Activated CD8-positive, alpha-beta T cell treated with anti-CD3 and anti-CD28 coated beads for 36 hours (primary cell): Measurements from ENCODE around the gene WDR59. TPM values are rescaled to one million over a fixed set of nuclear protein-coding genes. Genes with fewer than 3 reads are reported as not detected.

Source experiments
- ATAC-seq: fragments of 200-7000 bp; cut with Tn5 transposase; one replicate; pipeline ENCODE4 v1.10.0; 2021; ENCODE audit warnings: mild to moderate bottlenecking, moderate library complexity
- CTCF ChIA-PET: fragments of 350-600 bp; sonication (Branson Sonifier 250); formaldehyde crosslinking; loops from one replicate; lab custom pipeline; 2021; ENCODE audit warnings: antibody characterized with exemption; lab: Charles Lee
- POLR2A ChIA-PET: fragments of 350-600 bp; sonication (Branson Sonifier 250); formaldehyde crosslinking; loops from one replicate; lab custom pipeline; 2021; ENCODE audit warnings: antibody characterized with exemption; lab: Charles Lee
- DNase-seq: peaks from one replicate; pipeline ENCODE4 v3.0.0-alpha.2; 2020
- H3K27ac Mint-ChIP-seq: one replicate; pipeline ENCODE4 v1.8.0; 2021; ENCODE audit warnings: mild to moderate bottlenecking, mixed read lengths
- H3K27me3 Mint-ChIP-seq: one replicate; pipeline ENCODE4 v1.8.0; 2021; ENCODE audit warnings: mixed read lengths
- H3K36me3 Mint-ChIP-seq: one replicate; pipeline ENCODE4 v1.8.0; 2021; ENCODE audit warnings: low read depth, mixed read lengths
- H3K4me1 Mint-ChIP-seq: one replicate; pipeline ENCODE4 v1.8.0; 2021; ENCODE audit warnings: low read depth, mixed read lengths
- H3K4me3 Mint-ChIP-seq: one replicate; pipeline ENCODE4 v1.8.0; 2021; ENCODE audit warnings: mild to moderate bottlenecking, moderate library complexity, mixed read lengths
- H3K9me3 Mint-ChIP-seq: one replicate; pipeline ENCODE4 v1.8.0; 2021; ENCODE audit warnings: mixed read lengths
- CTCF ChIP-seq: fragments of 200-600 bp; IDR thresholded peaks from one replicate; pipeline ENCODE4 v1.8.0; 2022; ENCODE audit warnings: antibody characterized with exemption, mild to moderate bottlenecking
- intact Hi-C: fragments of 100-400 bp; cut with micrococcal nuclease; formaldehyde crosslinking; loops from one replicate; pipeline ENCODE4 v1.10.0; 2022
- total RNA-seq, 2 experiments: library from RNA; stranded (reverse); gene quantifications; one replicate each; pipeline ENCODE4 v1.2.3, GENCODE V29; 2021

The WDR59 gene
- total RNA-seq, 2 experiments from 2014 or later: 59.1 to 68.1 TPM

- peaks cover 24% of the 10 kb centered on the region for H3K4me1 Mint-ChIP-seq
- ATAC-seq (no peak), DNase-seq (no peak)
- ChIA-PET POLR2A (no interaction called here), CTCF (no interaction called here)
- H3K4me3 Mint-ChIP-seq: no peak overlapping the region
- intact Hi-C loops: no loop called here
- peaks cover 20% of the 10 kb centered on the region for H3K36me3 Mint-ChIP-seq
- no peak for TF ChIP-seq CTCF
- peak overlapping the region; percentile 3 for H3K27ac Mint-ChIP-seq
- no peaks in the 10 kb centered on the region for H3K27me3 Mint-ChIP-seq
- peaks cover 12% of the 10 kb centered on the region for H3K9me3 Mint-ChIP-seq
These were observed 39.3 kb upstream of the WDR59 start for GRCh38 chr16:75024182-75024581.

- H3K4me1 Mint-ChIP-seq: peaks cover 29% of the 10 kb centered on the region
- no peak overlapping the region for H3K4me3 Mint-ChIP-seq
- ChIA-PET POLR2A (interaction anchor here (0.8 to 1.5 kb wide), 2 partner anchors 11 to 12 kb away, joined by 4 read pairs; no protein-coding TSS in a partner anchor), CTCF (interaction anchor here (0.8 to 1.0 kb wide), 2 partner anchors 11 to 24 kb away, joined by 3 read pairs; partner anchors contain the start of gene ZNRF1)
- no peaks in the 10 kb centered on the region for H3K27me3 Mint-ChIP-seq
- peaks cover 20% of the 10 kb centered on the region for H3K36me3 Mint-ChIP-seq
- peaks cover 12% of the 10 kb centered on the region for H3K9me3 Mint-ChIP-seq
- peak overlapping the region; percentile 57 for H3K27ac Mint-ChIP-seq
- intact Hi-C loops: no loop called here
- no peak for TF ChIP-seq CTCF
- ATAC-seq (peak; percentile 20), DNase-seq (no peak)
These were observed 38.1 kb upstream of the WDR59 start for GRCh38 chr16:75023009-75023408.

GRCh38 chr16:75022567-75022966 lies 37.6 kb upstream of the WDR59 start:
- peak overlapping the region; percentile 21 for H3K27ac Mint-ChIP-seq
- intact Hi-C loops: no loop called here
- peaks cover 20% of the 10 kb centered on the region for H3K36me3 Mint-ChIP-seq
- no peak for TF ChIP-seq CTCF
- no peak overlapping the region for H3K4me3 Mint-ChIP-seq
- DNase-seq: no peak
- peaks cover 29% of the 10 kb centered on the region for H3K4me1 Mint-ChIP-seq
- H3K27me3 Mint-ChIP-seq: no peaks in the 10 kb centered on the region
- ChIA-PET CTCF (interaction anchor here (0.8 to 1.0 kb wide), 2 partner anchors 11 to 24 kb away, joined by 3 read pairs; partner anchors contain the start of gene ZNRF1), POLR2A (interaction anchor here (0.8 to 1.5 kb wide), 2 partner anchors 10 to 12 kb away, joined by 4 read pairs; no protein-coding TSS in a partner anchor)
- no peak for ATAC-seq
- peaks cover 12% of the 10 kb centered on the region for H3K9me3 Mint-ChIP-seq

GRCh38 chr16:75021410-75021809 lies 36.5 kb upstream of the WDR59 start:
- Mint-ChIP-seq H3K4me3 (no peak overlapping the region), H3K27ac (no peak overlapping the region), H3K27me3 (no peaks in the 10 kb centered on the region), H3K9me3 (peaks cover 12% of the 10 kb centered on the region), H3K36me3 (peaks cover 20% of the 10 kb centered on the region), H3K4me1 (peaks cover 29% of the 10 kb centered on the region)
- DNase-seq (no peak), ATAC-seq (no peak)
- ChIA-PET CTCF (no interaction called here), POLR2A (no interaction called here)
- intact Hi-C loops: no loop called here
- no peak for TF ChIP-seq CTCF

GRCh38 chr16:75019586-75019985 lies 34.7 kb upstream of the WDR59 start:
- ChIA-PET POLR2A (interaction anchor here (1.4 kb wide), 1 partner anchor 26 kb away, joined by 4 read pairs; no protein-coding TSS in a partner anchor), CTCF (interaction anchor here (1.0 to 1.2 kb wide), 2 partner anchors 12 to 92 kb away, joined by 3 to 5 read pairs; no protein-coding TSS in a partner anchor)
- ATAC-seq (no peak), DNase-seq (no peak)
- intact Hi-C loops: no loop called here
- peaks cover 12% of the 10 kb centered on the region for H3K9me3 Mint-ChIP-seq
- H3K27ac Mint-ChIP-seq: no peak overlapping the region
- TF ChIP-seq CTCF: no peak
- no peaks in the 10 kb centered on the region for H3K27me3 Mint-ChIP-seq
- H3K36me3 Mint-ChIP-seq: peaks cover 20% of the 10 kb centered on the region
- no peak overlapping the region for H3K4me3 Mint-ChIP-seq
- H3K4me1 Mint-ChIP-seq: peaks cover 21% of the 10 kb centered on the region
